Lower leg skin (tissue), 4 donors: ENCODE data around the gene SPSB1. TPM values are rescaled to one million over a fixed set of nuclear protein-coding genes. Genes with fewer than 3 reads are reported as not detected.

ENCODE experiments used
- DNase-seq, 2 donors: peaks; one replicate each; pipeline ENCODE4 v3.0.0-alpha.2; 2019; ENCODE audit warnings: low spot score in 2 of 2
- H3K4me3 ChIP-seq: fragments of 200-600 bp; sonication (generic); 2 replicates; pipeline ENCODE4 v1.5.1; 2017; ENCODE audit warnings: mild to moderate bottlenecking, low read depth; ENCODE audit not compliant: poor library complexity, severe bottlenecking
- POLR2A ChIP-seq, 2 donors: fragments of 450-650 bp; IDR thresholded peaks; one replicate each; pipeline ENCODE4 v1.6.1; 2016 to 2017; ENCODE audit warnings: antibody characterized with exemption in 2 of 2, mild to moderate bottlenecking in 1 of 2, moderate library complexity in 1 of 2
- WGBS, 2 donors: methylation state at CpG; one replicate each; pipeline ENCODE4 v1.1.5; 2018; 5-methylcytosine and 5-hydroxymethylcytosine counted together
- intact Hi-C: fragments of 100-400 bp; cut with DNase I; formaldehyde crosslinking; loops from one replicate; pipeline ENCODE4 v1.15.0; 2023; ENCODE audit warnings: low total_unique reads
- total RNA-seq, 4 donors: library from RNA; depleted of rRNA; stranded (reverse); fragments of >200 nt; gene quantifications; one replicate each; pipeline ENCODE4 v1.1.0, GENCODE V29; 2016
- TF ChIP-seq, protein P1 (sequence below), 3 donors: fragments of 450-650 bp; IDR thresholded peaks; one replicate each; pipeline ENCODE4 v1.5.1; 2016; ENCODE audit warnings: antibody characterized with exemption in 3 of 3, mild to moderate bottlenecking in 3 of 3, moderate library complexity in 2 of 3

SPSB1 gene
- total RNA-seq, 4 donors from 2014 or later, result 25.3 to 75.5 (median 45.3) TPM

DNA sequence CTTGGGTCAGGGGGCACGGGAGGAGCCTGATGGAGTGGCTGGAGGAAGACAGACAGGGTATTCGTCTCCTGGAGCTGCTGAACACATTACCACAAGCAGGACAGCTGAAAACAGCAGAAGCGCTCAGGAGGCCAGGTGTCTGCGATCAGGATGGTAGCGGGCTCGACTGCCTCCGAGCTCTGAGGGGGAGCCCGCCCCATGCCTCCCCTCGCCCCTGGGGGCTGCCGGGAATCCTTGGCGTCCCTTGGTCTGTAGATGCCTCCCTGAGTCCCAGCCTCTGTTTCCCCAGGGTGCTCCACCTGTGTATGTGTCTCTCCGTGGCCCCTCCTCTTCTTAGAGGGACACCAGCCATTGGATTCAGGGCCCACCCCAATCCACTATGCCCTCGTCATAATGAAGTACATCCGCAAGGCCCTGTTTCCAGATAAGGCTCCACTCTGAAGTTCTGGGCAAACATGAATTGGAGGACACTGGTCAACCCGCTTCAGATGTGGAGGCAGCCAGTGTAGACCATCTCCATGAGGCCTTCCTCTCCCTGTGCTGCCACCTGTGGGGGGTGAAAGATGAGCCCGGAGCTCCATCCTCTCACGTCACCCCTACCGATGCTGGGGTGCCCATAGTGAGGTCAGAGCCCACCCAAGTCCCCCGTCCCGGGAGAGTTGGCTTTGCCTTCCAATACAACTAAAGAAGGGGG lies 67.8 kb downstream of the SPSB1 start:
- TF ChIP-seq, protein P1, sequence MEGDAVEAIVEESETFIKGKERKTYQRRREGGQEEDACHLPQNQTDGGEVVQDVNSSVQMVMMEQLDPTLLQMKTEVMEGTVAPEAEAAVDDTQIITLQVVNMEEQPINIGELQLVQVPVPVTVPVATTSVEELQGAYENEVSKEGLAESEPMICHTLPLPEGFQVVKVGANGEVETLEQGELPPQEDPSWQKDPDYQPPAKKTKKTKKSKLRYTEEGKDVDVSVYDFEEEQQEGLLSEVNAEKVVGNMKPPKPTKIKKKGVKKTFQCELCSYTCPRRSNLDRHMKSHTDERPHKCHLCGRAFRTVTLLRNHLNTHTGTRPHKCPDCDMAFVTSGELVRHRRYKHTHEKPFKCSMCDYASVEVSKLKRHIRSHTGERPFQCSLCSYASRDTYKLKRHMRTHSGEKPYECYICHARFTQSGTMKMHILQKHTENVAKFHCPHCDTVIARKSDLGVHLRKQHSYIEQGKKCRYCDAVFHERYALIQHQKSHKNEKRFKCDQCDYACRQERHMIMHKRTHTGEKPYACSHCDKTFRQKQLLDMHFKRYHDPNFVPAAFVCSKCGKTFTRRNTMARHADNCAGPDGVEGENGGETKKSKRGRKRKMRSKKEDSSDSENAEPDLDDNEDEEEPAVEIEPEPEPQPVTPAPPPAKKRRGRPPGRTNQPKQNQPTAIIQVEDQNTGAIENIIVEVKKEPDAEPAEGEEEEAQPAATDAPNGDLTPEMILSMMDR (IDR thresholded peaks at IDR 0.05), result no peak
- TF ChIP-seq POLR2A (IDR thresholded peaks at IDR 0.05), result no peak
- no peak overlapping the region for H3K4me3 ChIP-seq
- intact Hi-C loops, result no loop called here
- DNase-seq, result no peak
- 94 to 95% methylated on average over 18 to 20 of the region's 20 CpGs for WGBS, 2 donors

DNA sequence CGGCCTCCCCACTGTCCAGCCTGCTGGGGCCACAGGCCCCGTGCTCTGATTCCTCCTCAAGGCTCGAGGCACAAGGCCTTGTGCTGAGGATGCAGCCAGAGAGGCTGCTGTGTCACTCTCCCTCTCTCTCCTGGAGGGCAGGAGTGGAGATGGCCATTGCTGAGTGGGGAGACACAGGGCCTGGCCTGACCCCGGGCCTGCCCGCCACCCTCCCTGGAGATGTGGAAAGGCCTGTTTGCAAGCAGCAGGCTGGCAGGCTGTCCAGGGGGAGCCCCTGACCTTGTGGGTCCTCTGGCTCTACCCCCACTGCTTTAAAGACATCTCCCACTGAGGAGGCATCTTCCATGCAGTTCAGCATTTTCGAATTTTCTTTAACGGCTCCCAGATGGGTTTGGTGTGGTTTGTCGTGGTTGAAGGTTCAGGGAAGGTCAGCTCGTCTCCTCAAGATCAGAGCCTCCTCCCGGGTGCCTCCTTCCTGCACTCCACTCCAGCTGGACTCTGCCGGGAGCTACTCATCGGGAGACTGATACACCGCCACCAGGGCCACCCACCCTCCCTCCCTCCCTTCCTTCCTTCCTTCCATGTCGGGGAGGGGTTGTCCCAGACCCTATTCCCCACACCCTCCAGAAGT lies 69.1 kb downstream of the SPSB1 start:
- H3K4me3 ChIP-seq, result no peak overlapping the region
- DNase-seq, result no peak
- 62 to 66% methylated on average over 12 to 14 of the region's 14 CpGs for WGBS, 2 donors
- TF ChIP-seq, protein P1 (IDR thresholded peaks at IDR 0.05), result no peak
- TF ChIP-seq POLR2A (IDR thresholded peaks at IDR 0.05), result no peak
- intact Hi-C loops, result no loop called here

DNA sequence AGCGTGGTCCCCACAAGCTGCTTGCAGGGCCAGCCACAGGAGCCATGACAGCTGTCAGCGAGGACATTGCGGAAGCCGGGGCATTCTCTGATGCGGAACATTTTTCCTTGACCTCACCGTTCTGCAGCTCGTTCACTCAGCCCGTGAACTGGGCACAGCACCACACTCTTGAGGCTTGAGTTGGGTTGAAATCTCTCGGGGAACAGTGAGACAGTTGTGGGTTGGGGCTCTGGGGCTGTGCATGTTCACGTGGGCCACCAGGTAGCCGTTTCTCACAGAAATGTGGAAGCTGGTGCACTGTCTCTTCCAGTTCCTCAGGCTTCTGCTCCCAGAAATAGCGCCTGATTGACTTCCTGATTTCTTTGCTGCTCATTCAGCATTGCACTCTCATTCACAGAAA lies 69.8 kb downstream of the SPSB1 start:
- DNase-seq, result no peak
- no peak for TF ChIP-seq POLR2A (IDR thresholded peaks at IDR 0.05)
- TF ChIP-seq, protein P1 (IDR thresholded peaks at IDR 0.05), result no peak
- 84 to 87% methylated on average over 12 of the region's 12 CpGs for WGBS, 2 donors
- no peak overlapping the region for H3K4me3 ChIP-seq
- intact Hi-C loops, result no loop called here

DNA sequence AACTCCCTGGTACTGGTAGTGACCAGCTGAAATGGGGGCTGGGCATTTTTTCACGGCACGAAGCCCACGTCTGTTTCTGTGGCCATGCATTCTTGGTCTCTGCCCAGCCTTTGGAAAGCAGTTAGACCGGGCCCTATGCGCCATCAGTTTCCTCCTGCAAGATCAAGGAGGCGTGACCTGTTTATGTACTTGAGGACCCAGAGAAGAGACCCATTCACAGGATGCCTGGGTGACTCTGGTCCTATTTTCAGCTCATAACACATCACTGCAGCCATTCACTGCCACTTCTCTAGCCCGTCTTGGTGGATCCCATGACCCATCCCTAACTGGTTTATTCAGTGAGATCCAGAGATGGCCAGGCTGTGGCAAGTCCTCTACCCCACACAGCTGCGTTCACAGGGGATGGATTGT lies 70.4 kb downstream of the SPSB1 start:
- intact Hi-C loops, result no loop called here
- 82% methylated on average over 8 of the region's 8 CpGs for WGBS, 2 donors

DNA sequence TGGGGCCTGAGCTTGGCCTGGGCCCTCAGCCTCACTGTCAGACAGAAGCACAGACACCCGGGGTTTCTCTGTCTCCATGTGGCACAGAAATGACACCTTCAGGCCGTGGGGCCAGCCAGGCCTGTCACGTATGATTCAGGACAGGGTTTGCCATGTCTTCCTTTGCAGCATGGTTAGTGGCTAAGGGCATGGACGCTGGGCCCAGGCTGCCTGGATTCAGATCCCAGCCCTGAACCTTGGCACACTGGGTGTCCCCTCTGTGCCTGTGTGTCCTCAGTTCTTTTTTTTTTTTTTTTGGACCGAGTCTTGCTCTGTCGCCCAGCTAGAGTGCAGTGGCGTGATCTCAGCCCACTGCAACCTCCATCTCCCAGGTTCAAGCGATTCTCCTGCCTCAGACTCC lies 73.6 kb downstream of the SPSB1 start:
- DNase-seq, result no peak
- TF ChIP-seq, protein P1 (IDR thresholded peaks at IDR 0.05), result no peak
- no peak for TF ChIP-seq POLR2A (IDR thresholded peaks at IDR 0.05)
- intact Hi-C loops, result no loop called here
- H3K4me3 ChIP-seq, result no peak overlapping the region
- WGBS, 2 donors, result 82 to 91% methylated on average over 8 of the region's 8 CpGs

More for the DNA sequence above, 70.4 kb downstream of the SPSB1 start:
- TF ChIP-seq, protein P1 (IDR thresholded peaks at IDR 0.05), result no peak
- no peak for TF ChIP-seq POLR2A (IDR thresholded peaks at IDR 0.05)
- no peak for DNase-seq
- H3K4me3 ChIP-seq, result no peak overlapping the region
